Measurements from ENCODE around the gene HS6ST3.

Gene HS6ST3

GRCh38 chr13:96617528-96617927 is 527.6 kb downstream of the HS6ST3 start:
- whole genome bisulfite sequencing, 2 experiments: 97 to 100% methylated on average over 2 of the region's 2 CpGs

GRCh38 chr13:96621634-96622183 is 531.8 kb downstream of the HS6ST3 start:
- Histone ChIP-seq H3K27me3 (ENCODE audit: control insufficient read depth, insufficient read depth, low read length, poor library complexity, severe bottlenecking) (no peaks in the 10 kb centered on the region), H3K4me1 (ENCODE audit: control insufficient read depth, insufficient read depth, low read length) (no peaks in the 10 kb centered on the region), H3K4me3 (ENCODE audit: insufficient read depth, low read depth, low read length) (no peak overlapping the region), H3K9me3 (ENCODE audit: control insufficient read depth, low read length) (no peaks in the 10 kb centered on the region), H3K27ac (ENCODE audit: insufficient read depth, low read depth, low read length, poor library complexity, severe bottlenecking) (no peak overlapping the region), H3K36me3 (ENCODE audit: control insufficient read depth, insufficient read depth, low read length) (no peaks in the 10 kb centered on the region)
- 93 to 94% methylated on average over 3 of the region's 3 CpGs for WGBS, 2 experiments

More at GRCh38 chr13:96617528-96617927, 527.6 kb downstream of the HS6ST3 start:
- Histone ChIP-seq H3K27me3 (ENCODE audit: control insufficient read depth, insufficient read depth, low read length, poor library complexity, severe bottlenecking) (no peaks in the 10 kb centered on the region), H3K9me3 (ENCODE audit: control insufficient read depth, low read length) (no peaks in the 10 kb centered on the region), H3K36me3 (ENCODE audit: control insufficient read depth, insufficient read depth, low read length) (no peaks in the 10 kb centered on the region), H3K4me3 (ENCODE audit: insufficient read depth, low read depth, low read length) (no peak overlapping the region), H3K27ac (ENCODE audit: insufficient read depth, low read depth, low read length, poor library complexity, severe bottlenecking) (no peak overlapping the region), H3K4me1 (ENCODE audit: control insufficient read depth, insufficient read depth, low read length) (no peaks in the 10 kb centered on the region)

- no peaks in the 10 kb centered on the region for H3K4me1 ChIP-seq (ENCODE audit: control insufficient read depth, insufficient read depth, low read length)
- no peak overlapping the region for H3K27ac ChIP-seq (ENCODE audit: insufficient read depth, low read depth, low read length, poor library complexity, severe bottlenecking)
- H3K9me3 ChIP-seq (ENCODE audit: control insufficient read depth, low read length): no peaks in the 10 kb centered on the region
- 95% methylated on average over 2 of the region's 2 CpGs for WGBS, 2 experiments
- no peak overlapping the region for H3K4me3 ChIP-seq (ENCODE audit: insufficient read depth, low read depth, low read length)
- H3K36me3 ChIP-seq (ENCODE audit: control insufficient read depth, insufficient read depth, low read length): no peaks in the 10 kb centered on the region
- H3K27me3 ChIP-seq (ENCODE audit: control insufficient read depth, insufficient read depth, low read length, poor library complexity, severe bottlenecking): no peaks in the 10 kb centered on the region
These were observed 539.4 kb downstream of the HS6ST3 start for GRCh38 chr13:96629331-96629730.

- H3K9me3 ChIP-seq (ENCODE audit: control insufficient read depth, low read length): no peaks in the 10 kb centered on the region
- 96 to 97% methylated on average over 11 of the region's 11 CpGs for WGBS, 2 experiments
- H3K36me3 ChIP-seq (ENCODE audit: control insufficient read depth, insufficient read depth, low read length): no peaks in the 10 kb centered on the region
- no peak overlapping the region for H3K4me3 ChIP-seq (ENCODE audit: insufficient read depth, low read depth, low read length)
- no peaks in the 10 kb centered on the region for H3K27me3 ChIP-seq (ENCODE audit: control insufficient read depth, insufficient read depth, low read length, poor library complexity, severe bottlenecking)
- H3K4me1 ChIP-seq (ENCODE audit: control insufficient read depth, insufficient read depth, low read length): no peaks in the 10 kb centered on the region
- no peak overlapping the region for H3K27ac ChIP-seq (ENCODE audit: insufficient read depth, low read depth, low read length, poor library complexity, severe bottlenecking)
These were observed 542.8 kb downstream of the HS6ST3 start for GRCh38 chr13:96632536-96633320.

- Histone ChIP-seq H3K4me1 (ENCODE audit: control insufficient read depth, insufficient read depth, low read length) (no peaks in the 10 kb centered on the region), H3K36me3 (ENCODE audit: control insufficient read depth, insufficient read depth, low read length) (no peaks in the 10 kb centered on the region)
These were observed 546.2 kb downstream of the HS6ST3 start for GRCh38 chr13:96636001-96636709.

GRCh38 chr13:96637039-96637438 is 547.1 kb downstream of the HS6ST3 start:
- Histone ChIP-seq H3K27me3 (ENCODE audit: control insufficient read depth, insufficient read depth, low read length, poor library complexity, severe bottlenecking) (no peaks in the 10 kb centered on the region), H3K4me3 (ENCODE audit: insufficient read depth, low read depth, low read length) (no peak overlapping the region), H3K27ac (ENCODE audit: insufficient read depth, low read depth, low read length, poor library complexity, severe bottlenecking) (no peak overlapping the region), H3K4me1 (ENCODE audit: control insufficient read depth, insufficient read depth, low read length) (no peaks in the 10 kb centered on the region), H3K9me3 (ENCODE audit: control insufficient read depth, low read length) (no peaks in the 10 kb centered on the region), H3K36me3 (ENCODE audit: control insufficient read depth, insufficient read depth, low read length) (no peaks in the 10 kb centered on the region)

More at GRCh38 chr13:96636001-96636709, 546.2 kb downstream of the HS6ST3 start:
- no peaks in the 10 kb centered on the region for H3K9me3 ChIP-seq (ENCODE audit: control insufficient read depth, low read length)
- H3K4me3 ChIP-seq (ENCODE audit: insufficient read depth, low read depth, low read length): no peak overlapping the region
- no peak overlapping the region for H3K27ac ChIP-seq (ENCODE audit: insufficient read depth, low read depth, low read length, poor library complexity, severe bottlenecking)
- no peaks in the 10 kb centered on the region for H3K27me3 ChIP-seq (ENCODE audit: control insufficient read depth, insufficient read depth, low read length, poor library complexity, severe bottlenecking)
- 91 to 95% methylated on average over 4 of the region's 4 CpGs for WGBS, 2 experiments

GRCh38 chr13:96646101-96646500 is 556.2 kb downstream of the HS6ST3 start:
- H3K4me3 ChIP-seq (ENCODE audit: insufficient read depth, low read depth, low read length): no peak overlapping the region
- no peaks in the 10 kb centered on the region for H3K27me3 ChIP-seq (ENCODE audit: control insufficient read depth, insufficient read depth, low read length, poor library complexity, severe bottlenecking)
- no peaks in the 10 kb centered on the region for H3K36me3 ChIP-seq (ENCODE audit: control insufficient read depth, insufficient read depth, low read length)
- no peaks in the 10 kb centered on the region for H3K9me3 ChIP-seq (ENCODE audit: control insufficient read depth, low read length)
- WGBS, 2 experiments: 96% methylated on average over 3 of the region's 3 CpGs
- H3K4me1 ChIP-seq (ENCODE audit: control insufficient read depth, insufficient read depth, low read length): no peaks in the 10 kb centered on the region
- H3K27ac ChIP-seq (ENCODE audit: insufficient read depth, low read depth, low read length, poor library complexity, severe bottlenecking): no peak overlapping the region

GRCh38 chr13:96646515-96647211 is 556.8 kb downstream of the HS6ST3 start:
- no peak overlapping the region for H3K27ac ChIP-seq (ENCODE audit: insufficient read depth, low read depth, low read length, poor library complexity, severe bottlenecking)
- H3K4me3 ChIP-seq (ENCODE audit: insufficient read depth, low read depth, low read length): no peak overlapping the region
- no peaks in the 10 kb centered on the region for H3K27me3 ChIP-seq (ENCODE audit: control insufficient read depth, insufficient read depth, low read length, poor library complexity, severe bottlenecking)
- no peaks in the 10 kb centered on the region for H3K4me1 ChIP-seq (ENCODE audit: control insufficient read depth, insufficient read depth, low read length)
- no peaks in the 10 kb centered on the region for H3K36me3 ChIP-seq (ENCODE audit: control insufficient read depth, insufficient read depth, low read length)
- 88 to 90% methylated on average over 7 to 8 of the region's 8 CpGs for WGBS, 2 experiments
- H3K9me3 ChIP-seq (ENCODE audit: control insufficient read depth, low read length): no peaks in the 10 kb centered on the region

- 84 to 97% methylated on average over 3 of the region's 3 CpGs for WGBS, 2 experiments
- no peaks in the 10 kb centered on the region for H3K36me3 ChIP-seq (ENCODE audit: control insufficient read depth, insufficient read depth, low read length)
- H3K4me1 ChIP-seq (ENCODE audit: control insufficient read depth, insufficient read depth, low read length): no peaks in the 10 kb centered on the region
- no peak overlapping the region for H3K27ac ChIP-seq (ENCODE audit: insufficient read depth, low read depth, low read length, poor library complexity, severe bottlenecking)
- no peaks in the 10 kb centered on the region for H3K27me3 ChIP-seq (ENCODE audit: control insufficient read depth, insufficient read depth, low read length, poor library complexity, severe bottlenecking)
- no peak overlapping the region for H3K4me3 ChIP-seq (ENCODE audit: insufficient read depth, low read depth, low read length)
- no peaks in the 10 kb centered on the region for H3K9me3 ChIP-seq (ENCODE audit: control insufficient read depth, low read length)
These were observed 560.5 kb downstream of the HS6ST3 start for GRCh38 chr13:96650301-96650886.

Measured in ectodermal cell (in vitro differentiated cells).